Endothelial cell of umbilical vein (primary cell): ENCODE measurements around the gene PEAR1. TPM values are rescaled to one million over a fixed set of nuclear protein-coding genes. Genes with fewer than 3 reads are reported as not detected.

Source experiments
- BruUV-seq: library from RNA; stranded (reverse); fragments of 400-500 nt; replicated peaks from 2 replicates; lab custom pipeline; 2021; lab: Mats Ljungman, UMichigan
- CTCF ChIA-PET: fragments of 300-600, 350-600 bp; sonication (Branson Sonifier 250); formaldehyde crosslinking; loops from one replicate; lab custom pipeline; 2021; ENCODE audit warnings: antibody characterized with exemption, inconsistent platforms; lab: Charles Lee
- POLR2A ChIA-PET: fragments of 300-600, 350-600 bp; sonication (Branson Sonifier 250); formaldehyde crosslinking; loops from one replicate; lab custom pipeline; 2021; ENCODE audit warnings: antibody characterized with exemption, inconsistent platforms; lab: Charles Lee
- DNase-seq: peaks from one replicate; pipeline ENCODE4 v3.0.0-alpha.2; 2011; ENCODE audit warnings: low read depth, low spot score
- FAIRE-seq: peaks from 2 replicates; lab custom pipeline; 2011; peaks lifted over from hg19 to GRCh38; lab: Jason Lieb, UNC
- H2AFZ ChIP-seq: 2 replicates; pipeline ENCODE4 v1.6.0; 2012; ENCODE audit warnings: low read depth, low read length, control low read depth, inconsistent platforms
- H3K27ac ChIP-seq: 2 replicates; pipeline ENCODE4 v1.5.1; 2011; ENCODE audit warnings: low read depth, mild to moderate bottlenecking, control low read depth, low read length, moderate library complexity; ENCODE audit not compliant: insufficient read depth
- H3K27me3 ChIP-seq, 2 experiments: 2 replicates each; pipeline versions ENCODE4 v1.6.0 to v1.6.1; 2011; ENCODE audit warnings: low read length in 2 of 2, mixed read lengths in 1 of 2; ENCODE audit not compliant: control insufficient read depth in 2 of 2, insufficient read depth in 2 of 2
- H3K36me3 ChIP-seq, 2 experiments: 2 replicates in 1 of 2; 3 replicates in 1 of 2; pipeline ENCODE4 v1.5.1; 2011; ENCODE audit warnings: low read length in 2 of 2, mild to moderate bottlenecking in 1 of 2, moderate library complexity in 1 of 2; ENCODE audit not compliant: control insufficient read depth in 2 of 2, insufficient read depth in 2 of 2; ENCODE audit errors: extremely low read depth in 1 of 2
- H3K4me1 ChIP-seq: 3 replicates; pipeline ENCODE4 v1.5.1; 2011; ENCODE audit warnings: mild to moderate bottlenecking, low read length; ENCODE audit not compliant: control insufficient read depth, insufficient read depth; ENCODE audit errors: extremely low read depth
- H3K4me2 ChIP-seq: 2 replicates; pipeline ENCODE4 v1.6.1; 2011; ENCODE audit warnings: low read length, control low read depth, mixed read lengths; ENCODE audit not compliant: insufficient read depth
- H3K4me3 ChIP-seq, 3 experiments: fragments of 200-600 bp in 1 of 3; sonication (generic), shearing (Covaris generic) in 1 of 3; replicated peaks in 1 of 3; 2 replicates each; pipeline ENCODE4 v1.5.1; 2011 to 2016; ENCODE audit warnings: control low read depth in 3 of 3, low read length in 3 of 3, mild to moderate bottlenecking in 2 of 3, inconsistent platforms in 1 of 3, low read depth in 1 of 3, moderate library complexity in 1 of 3; ENCODE audit not compliant: insufficient read depth in 1 of 3
- H3K79me2 ChIP-seq: 2 replicates; pipeline ENCODE4 v1.6.0; 2012; ENCODE audit warnings: low read length, inconsistent platforms; ENCODE audit not compliant: control insufficient read depth, insufficient read depth
- H3K9ac ChIP-seq: replicated peaks from 2 replicates; pipeline ENCODE3; 2011; ENCODE audit warnings: low read length, control low read depth; ENCODE audit not compliant: insufficient read depth; ENCODE audit errors: extremely low read depth
- H3K9me1 ChIP-seq: replicated peaks from 3 replicates; pipeline ENCODE4 v1.6.0; 2011; ENCODE audit warnings: mild to moderate bottlenecking, low read length; ENCODE audit not compliant: control insufficient read depth, insufficient read depth; ENCODE audit errors: extremely low read depth
- H3K9me3 ChIP-seq: replicated peaks from 2 replicates; pipeline ENCODE4 v1.5.1; 2012; ENCODE audit warnings: low read length, inconsistent platforms; ENCODE audit not compliant: control insufficient read depth, insufficient read depth
- H4K20me1 ChIP-seq: replicated peaks from 2 replicates; pipeline ENCODE3; 2011; ENCODE audit warnings: mild to moderate bottlenecking, low read length; ENCODE audit not compliant: control insufficient read depth, insufficient read depth; ENCODE audit errors: extremely low read depth
- CTCF ChIP-seq, 2 donors: IDR thresholded peaks; 1 replicate in 1 of 2; 2 replicates in 1 of 2; pipeline ENCODE4 v1.5.1; 2011; ENCODE audit warnings: low read length in 2 of 2, mild to moderate bottlenecking in 2 of 2, moderate library complexity in 2 of 2, control low read depth in 1 of 2, inconsistent platforms in 1 of 2, low read depth in 1 of 2; ENCODE audit not compliant: insufficient read depth in 1 of 2; ENCODE audit errors: extremely low read depth in 1 of 2
- EZH2 ChIP-seq: IDR thresholded peaks from 2 replicates; pipeline ENCODE4 v1.6.1; 2012; ENCODE audit warnings: borderline replicate concordance, low read depth, mild to moderate bottlenecking, moderate library complexity, low read length, inconsistent platforms; ENCODE audit not compliant: severe bottlenecking
- FOS ChIP-seq: IDR thresholded peaks from 2 replicates; pipeline ENCODE4 v1.6.1; 2011; ENCODE audit warnings: mild to moderate bottlenecking, low read length, moderate library complexity, borderline replicate concordance; ENCODE audit not compliant: insufficient read depth
- GATA2 ChIP-seq: IDR thresholded peaks from 2 replicates; pipeline ENCODE4 v1.7.0; 2011; ENCODE audit warnings: low read depth, mild to moderate bottlenecking, moderate library complexity, mixed read lengths, low read length; ENCODE audit not compliant: insufficient read length, insufficient read depth
- JUN ChIP-seq: IDR thresholded peaks from 2 replicates; pipeline ENCODE4 v1.6.1; 2011; ENCODE audit warnings: borderline replicate concordance, low read depth; ENCODE audit not compliant: insufficient read length, insufficient read depth
- MAX ChIP-seq: IDR thresholded peaks from 2 replicates; pipeline ENCODE4 v1.6.1; 2011; ENCODE audit not compliant: insufficient read depth, insufficient read length
- POLR2A ChIP-seq: IDR thresholded peaks from 2 replicates; pipeline ENCODE4 v1.6.1; 2012; ENCODE audit warnings: low read depth, mild to moderate bottlenecking, control low read depth, low read length
- POLR2AphosphoS5 ChIP-seq: IDR thresholded peaks from 2 replicates; pipeline ENCODE4 v1.6.1; 2012; ENCODE audit warnings: low read depth, mild to moderate bottlenecking, control low read depth, low read length, moderate library complexity; ENCODE audit not compliant: insufficient read depth
- dilution Hi-C: fragments of 300-500 bp; cut with MboI; formaldehyde crosslinking; loops from one replicate; pipeline ENCODE4 v1.15.0; 2019; ENCODE audit warnings: low sequenced_read_pairs; ENCODE audit not compliant: extremely low pct_ligation_motif_present
- intact Hi-C: fragments of 100-400 bp; cut with micrococcal nuclease; formaldehyde crosslinking; loops from one replicate; pipeline ENCODE4 v1.10.0; 2022
- polyA plus RNA-seq, 4 experiments: library from polyadenylated mRNA; depleted of rRNA in 3 of 4; stranded (reverse) in 3 of 4; unstranded in 1 of 4; fragments of >200 nt; gene quantifications; 2 replicates each; pipeline versions ENCODE4 v1.2.1 to v1.2.3, GENCODE V29; 2011 to 2012; ENCODE audit warnings: missing spikeins in 1 of 4
- total RNA-seq: library from RNA; stranded (reverse); gene quantifications from 2 replicates; pipeline ENCODE4 v1.2.3, GENCODE V29; 2021

PEAR1 gene
- total and polyA plus RNA-seq, 2 donors (not counting 3 experiments of a cell fraction or from before 2014, with no cell fraction given): 90.7 to 106 TPM

GRCh38 chr1:156920233-156921052 lies 26.9 kb downstream of the PEAR1 start, which contains the start of gene LRRC71:
Gene LRRC71 (plus strand): TSS chr1:156920632. CDS start chr1:156920804, 172 bp downstream.
- no peak within 1 kb of the TSS for H3K4me2 ChIP-seq
- no peak within 1 kb of the TSS for H3K9ac ChIP-seq
- dilution Hi-C loops: no loop called here
- no peaks in the 10 kb centered on the region for H3K4me1 ChIP-seq
- H3K79me2 ChIP-seq: no peaks in the 10 kb centered on the region
- H3K27me3 ChIP-seq: peaks cover 26 to 32% of the 10 kb centered on the region in 2 experiments
- no peaks in the 10 kb centered on the region for H3K9me1 ChIP-seq
- DNase-seq: peak; percentile 77
- intact Hi-C loops: loop anchor here (1.0 kb wide), 1 partner anchor 28 kb away; no protein-coding TSS in a partner anchor
- peaks cover 0 to 6% of the 10 kb centered on the region in 2 experiments for H3K36me3 ChIP-seq
- no TSS peak for BruUV-seq
- no peaks in the 10 kb centered on the region for H3K9me3 ChIP-seq
- POLR2A ChIA-PET: interaction anchor here (1.1 kb wide), 1 partner anchor 154 kb away, joined by 4 read pairs; no protein-coding TSS in a partner anchor
- H4K20me1 ChIP-seq: no peaks in the 10 kb centered on the region
- H2AFZ ChIP-seq: no peak within 1 kb of the TSS
- CTCF ChIA-PET: interaction anchor here (0.6 to 11.2 kb wide), 16 partner anchors 8 to 231 kb away, joined by 3 to 312 read pairs (median 6); partner anchors contain the start of genes NTRK1 and PEAR1
- no peak within 1 kb of the TSS for H3K4me3 ChIP-seq
- no peak within 1 kb of the TSS for H3K27ac ChIP-seq
- FAIRE-seq: peak; percentile 74
- TF ChIP-seq EZH2: peak; percentile 73
- peak; percentile 97 to 98 for TF ChIP-seq CTCF (IDR thresholded peaks at IDR 0.05; ENCODE audit: extremely low read depth in 1 of 2, insufficient read depth in 1 of 2, low read depth in 1 of 2, low read length in 2 of 2)
- TF ChIP-seq FOS: no peak
- TF ChIP-seq POLR2A: peak; percentile 71
- peak; percentile 59 for TF ChIP-seq POLR2AphosphoS5
- TF ChIP-seq JUN: no peak
- peak; percentile 32 for TF ChIP-seq GATA2
- peak; percentile 61 for TF ChIP-seq MAX
